ENCODE measurements around the gene BEND3. TPM values are rescaled to one million over a fixed set of nuclear protein-coding genes. Genes with fewer than 3 reads are reported as not detected.
"Not testable (repeated sequence)": the region's sequence is repeated elsewhere in the genome, so short reads cannot be mapped to it uniquely, and the experiment has no call there.

BEND3 gene
- total and polyA plus RNA-seq, 4 donors: 0.13 to 1.6 (median 0.88) TPM

DNA sequence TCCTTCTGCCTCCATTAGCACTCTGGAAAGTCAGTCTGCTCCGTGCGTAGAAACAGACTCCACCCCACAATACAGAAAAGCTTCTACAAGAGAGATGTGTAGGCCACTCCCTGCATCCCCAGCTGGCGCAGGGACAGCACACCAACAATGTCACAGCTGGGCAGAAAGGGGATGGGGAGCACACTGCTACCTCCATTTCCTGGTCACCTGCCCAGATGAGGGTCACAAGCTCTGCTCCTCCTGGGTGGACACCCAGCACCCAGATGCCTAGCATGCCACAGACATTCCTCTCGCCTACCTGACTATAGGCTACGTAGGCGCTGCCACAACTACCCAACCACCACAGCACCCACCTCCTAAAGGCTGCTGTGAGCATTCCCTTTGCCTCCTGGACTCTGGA, 12.2 kb downstream of the BEND3 start:
- Histone ChIP-seq H3K4me3 (ENCODE audit: low read length in 2 of 2) (no peak overlapping the region), H3K4me1 (ENCODE audit: control insufficient read depth in 1 of 2, insufficient read depth in 2 of 2, low read length in 2 of 2) (no peaks in the 10 kb centered on the region), H3K27me3 (ENCODE audit: control insufficient read depth in 1 of 2, insufficient read depth in 2 of 2, low read length in 1 of 2) (no peaks in the 10 kb centered on the region), H3K36me3 (ENCODE audit: control insufficient read depth in 1 of 2, insufficient read depth in 2 of 2, low read length in 1 of 2) (no peaks in the 10 kb centered on the region), H3K9me3 (ENCODE audit: control insufficient read depth, low read length) (no peaks in the 10 kb centered on the region), H3K27ac (ENCODE audit: low read depth in 1 of 2, low read length in 2 of 2) (no peak overlapping the region)
- intact Hi-C loops (cut with DNase I): no loop called here
- ATAC-seq (ENCODE audit: low FRiP score) (no peak), DNase-seq (no peak)
- 89 to 96% methylated on average over 6 of the region's 6 CpGs for WGBS, 2 donors

DNA sequence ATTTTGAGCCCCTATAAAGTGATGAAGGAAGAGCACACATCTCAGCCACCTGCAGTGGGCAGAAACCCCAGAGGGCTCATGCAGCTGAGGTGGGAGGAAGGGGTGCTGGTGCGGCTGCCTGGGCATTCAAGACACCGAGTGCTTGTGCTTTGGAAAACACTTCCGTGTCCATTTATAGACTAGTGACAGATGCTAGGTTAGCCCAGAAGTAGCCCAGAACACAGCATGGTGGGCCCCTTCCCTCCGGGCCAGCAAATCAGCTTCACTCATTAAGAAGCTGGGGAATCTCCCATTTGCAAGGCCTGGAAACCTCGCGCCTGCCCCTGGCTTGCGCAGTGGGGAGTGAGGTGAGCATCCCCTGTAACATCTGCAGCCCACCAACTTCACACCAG, 12.9 kb downstream of the BEND3 start:
- Histone ChIP-seq H3K36me3 (ENCODE audit: control insufficient read depth in 1 of 2, insufficient read depth in 2 of 2, low read length in 1 of 2) (no peaks in the 10 kb centered on the region), H3K4me3 (ENCODE audit: low read length in 2 of 2) (no peak overlapping the region), H3K9me3 (ENCODE audit: control insufficient read depth, low read length) (no peaks in the 10 kb centered on the region), H3K27ac (ENCODE audit: low read depth in 1 of 2, low read length in 2 of 2) (no peak overlapping the region), H3K4me1 (ENCODE audit: control insufficient read depth in 1 of 2, insufficient read depth in 2 of 2, low read length in 2 of 2) (no peaks in the 10 kb centered on the region), H3K27me3 (ENCODE audit: control insufficient read depth in 1 of 2, insufficient read depth in 2 of 2, low read length in 1 of 2) (no peaks in the 10 kb centered on the region)
- intact Hi-C loops (cut with DNase I): no loop called here
- DNase-seq (no peak), ATAC-seq (ENCODE audit: low FRiP score) (no peak)
- 86% methylated on average over 7 of the region's 7 CpGs for WGBS, 2 donors

DNA sequence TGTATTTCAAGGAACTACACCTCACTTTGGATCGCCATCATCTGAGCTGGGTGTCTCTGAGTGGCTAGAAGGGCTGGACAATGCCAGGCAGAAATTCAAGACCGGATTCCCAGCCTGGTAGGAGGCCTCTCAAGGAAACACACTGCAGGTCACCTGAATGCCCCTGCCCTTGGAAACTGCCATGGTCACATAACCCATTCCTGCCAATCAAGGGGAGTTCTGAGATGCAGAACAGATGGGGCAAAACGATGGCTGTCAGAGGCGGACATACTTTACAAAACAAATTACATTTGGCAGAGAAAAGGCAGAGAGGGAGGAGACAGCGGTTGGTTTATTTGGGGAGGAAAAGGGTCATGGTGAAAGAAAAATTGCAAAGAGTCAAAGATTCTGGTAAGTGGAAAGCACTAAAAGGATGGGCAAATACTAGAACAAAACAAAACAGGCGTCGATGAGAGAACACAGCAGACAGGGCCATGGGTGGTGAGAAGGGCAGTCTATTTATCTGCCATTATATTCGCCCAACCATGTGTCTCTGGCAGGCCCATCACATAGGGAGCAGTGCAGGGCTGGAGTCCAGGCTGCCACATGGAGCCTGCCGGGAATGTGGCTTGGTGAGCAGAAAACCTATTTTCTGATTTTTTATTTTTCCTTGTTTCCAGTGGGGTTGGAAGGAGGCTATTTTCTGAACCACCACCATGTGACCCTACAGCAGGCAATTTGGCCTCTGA, 13.5 kb downstream of the BEND3 start:
- intact Hi-C loops (cut with DNase I): no loop called here
- DNase-seq (no peak), ATAC-seq (ENCODE audit: low FRiP score) (no peak)
- Histone ChIP-seq H3K4me1 (ENCODE audit: control insufficient read depth in 1 of 2, insufficient read depth in 2 of 2, low read length in 2 of 2) (no peaks in the 10 kb centered on the region), H3K36me3 (ENCODE audit: control insufficient read depth in 1 of 2, insufficient read depth in 2 of 2, low read length in 1 of 2) (no peaks in the 10 kb centered on the region), H3K27me3 (ENCODE audit: control insufficient read depth in 1 of 2, insufficient read depth in 2 of 2, low read length in 1 of 2) (no peaks in the 10 kb centered on the region), H3K27ac (ENCODE audit: low read depth in 1 of 2, low read length in 2 of 2) (no peak overlapping the region), H3K4me3 (ENCODE audit: low read length in 2 of 2) (no peak overlapping the region), H3K9me3 (ENCODE audit: control insufficient read depth, low read length) (no peaks in the 10 kb centered on the region)
- WGBS, 2 donors: 69 to 82% methylated on average over 9 of the region's 9 CpGs

DNA sequence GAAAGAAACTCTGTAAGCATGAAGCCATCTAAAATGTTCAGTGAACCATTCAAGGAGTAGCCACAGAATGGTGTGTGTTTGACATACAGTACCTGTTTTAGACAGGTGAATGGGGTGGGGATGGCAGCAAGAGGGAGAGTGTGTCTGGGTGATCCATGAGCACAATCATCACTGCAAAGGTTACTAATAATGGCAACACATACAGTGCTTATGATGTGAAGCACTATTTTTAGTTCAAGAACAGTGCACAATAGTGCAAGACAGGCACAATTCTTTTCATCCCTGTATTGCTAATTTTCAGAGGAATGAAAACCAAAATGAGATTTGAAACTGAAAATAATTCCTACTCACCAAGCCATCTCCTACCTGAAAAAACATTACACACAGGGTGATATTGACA, 14.1 kb downstream of the BEND3 start:
- Histone ChIP-seq H3K27ac (ENCODE audit: low read depth in 1 of 2, low read length in 2 of 2) (no peak overlapping the region), H3K4me1 (ENCODE audit: control insufficient read depth in 1 of 2, insufficient read depth in 2 of 2, low read length in 2 of 2) (no peaks in the 10 kb centered on the region), H3K27me3 (ENCODE audit: control insufficient read depth in 1 of 2, insufficient read depth in 2 of 2, low read length in 1 of 2) (no peaks in the 10 kb centered on the region), H3K9me3 (ENCODE audit: control insufficient read depth, low read length) (no peaks in the 10 kb centered on the region), H3K36me3 (ENCODE audit: control insufficient read depth in 1 of 2, insufficient read depth in 2 of 2, low read length in 1 of 2) (no peaks in the 10 kb centered on the region), H3K4me3 (ENCODE audit: low read length in 2 of 2) (no peak overlapping the region)
- DNase-seq (no peak), ATAC-seq (ENCODE audit: low FRiP score) (no peak)
- intact Hi-C loops (cut with DNase I): no loop called here

DNA sequence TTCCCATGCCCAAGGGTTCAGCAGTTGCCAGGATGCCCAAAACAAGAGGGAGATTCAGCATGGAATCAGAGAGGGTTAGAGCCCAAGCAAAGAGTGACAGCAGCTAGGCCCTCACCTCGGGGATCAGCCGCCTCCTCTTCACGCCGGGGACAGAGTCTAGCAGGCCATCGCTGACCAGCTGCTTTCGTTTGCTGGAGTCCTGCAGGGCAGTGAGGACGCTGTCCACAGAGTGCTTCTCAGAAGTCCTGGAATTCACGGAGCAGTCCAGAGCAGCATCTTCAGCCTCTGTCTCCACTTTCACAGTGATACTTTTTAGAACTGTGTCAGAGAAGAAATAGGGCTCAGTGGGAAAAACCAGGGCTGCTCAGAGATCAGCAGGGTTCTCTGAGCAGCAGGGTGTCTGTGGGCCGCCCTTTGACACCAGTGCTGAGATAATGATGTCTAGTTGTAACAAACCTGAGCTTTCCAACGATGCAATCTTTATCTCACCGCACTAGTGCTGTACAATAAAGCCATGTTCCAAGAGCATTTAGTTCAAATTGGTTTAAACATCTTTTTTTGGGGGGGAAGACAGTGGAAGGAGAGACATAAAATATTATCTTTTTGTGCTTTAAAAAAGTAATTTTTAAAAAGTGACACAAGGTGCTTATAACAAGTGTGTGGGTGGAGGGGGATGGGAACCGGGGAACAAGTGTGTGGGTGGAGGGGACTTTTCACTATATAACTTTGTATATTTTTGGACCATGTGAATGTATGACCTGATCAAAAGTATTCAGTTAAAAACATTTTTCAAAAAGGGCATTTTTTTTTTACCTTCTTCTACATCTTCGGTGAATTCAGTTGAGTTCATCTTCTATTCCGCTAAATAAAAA, 16.6 kb downstream of the BEND3 start:
- H3K27me3 ChIP-seq (ENCODE audit: control insufficient read depth in 1 of 2, insufficient read depth in 2 of 2, low read length in 1 of 2): no peaks in the 10 kb centered on the region
- no peaks in the 10 kb centered on the region for H3K4me1 ChIP-seq (ENCODE audit: control insufficient read depth in 1 of 2, insufficient read depth in 2 of 2, low read length in 2 of 2)
- no peak overlapping the region for H3K4me3 ChIP-seq (ENCODE audit: low read length in 2 of 2)
- H3K36me3 ChIP-seq (ENCODE audit: control insufficient read depth in 1 of 2, insufficient read depth in 2 of 2, low read length in 1 of 2): no peaks in the 10 kb centered on the region
- ATAC-seq (ENCODE audit: low FRiP score): no peak
- no peaks in the 10 kb centered on the region for H3K9me3 ChIP-seq (ENCODE audit: control insufficient read depth, low read length)
- no peak for DNase-seq
- intact Hi-C loops (cut with DNase I): no loop called here
- 90% methylated on average over 14 of the region's 14 CpGs for WGBS, 2 donors
- H3K27ac ChIP-seq (ENCODE audit: low read depth in 1 of 2, low read length in 2 of 2): no peak overlapping the region

DNA sequence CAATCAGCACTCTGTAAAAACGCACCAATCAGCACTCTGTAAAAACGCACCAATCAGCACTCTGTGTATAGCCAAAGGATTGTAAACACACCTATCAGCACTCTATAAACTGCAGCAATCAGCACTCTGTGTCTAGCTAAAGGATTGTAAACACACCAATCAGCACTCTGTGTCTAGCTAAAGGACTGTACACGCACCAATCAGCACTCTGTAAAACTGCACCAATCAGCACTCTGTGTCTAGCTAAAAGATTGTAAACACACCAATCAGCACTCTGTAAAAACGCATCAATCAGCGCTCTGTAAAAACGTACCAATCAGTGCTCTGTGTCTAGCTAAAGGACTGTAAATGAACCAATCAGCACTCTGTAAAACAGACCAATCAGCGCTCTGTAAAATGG, 30.9 kb downstream of the BEND3 start:
- intact Hi-C loops (cut with DNase I): not testable (repeated sequence)

DNA sequence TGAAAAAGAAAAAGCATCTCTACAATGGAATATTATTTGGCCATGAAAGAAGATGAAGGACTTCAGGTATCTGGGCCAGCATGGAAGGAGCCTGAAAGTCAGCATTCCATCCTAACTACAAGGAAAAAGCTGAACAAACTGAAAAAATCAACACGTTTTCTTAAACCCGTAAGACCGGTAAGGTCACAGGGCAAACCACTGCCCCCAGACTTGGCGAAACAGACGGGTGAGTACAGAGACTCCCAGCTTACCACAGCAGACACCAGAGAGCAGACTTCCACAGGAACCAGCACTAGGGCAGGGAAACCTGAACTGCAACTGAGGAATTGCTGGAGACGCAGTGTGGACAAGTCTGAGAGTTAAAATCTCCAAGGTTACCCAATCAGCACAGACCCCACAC, 31.4 kb downstream of the BEND3 start:
- DNase-seq (no peak), ATAC-seq (ENCODE audit: low FRiP score) (no peak)
- H3K27me3 ChIP-seq (ENCODE audit: control insufficient read depth in 1 of 2, insufficient read depth in 2 of 2, low read length in 1 of 2): no peaks in the 10 kb centered on the region
- WGBS, 2 donors: 94 to 95% methylated on average over 6 of the region's 6 CpGs
- H3K36me3 ChIP-seq (ENCODE audit: control insufficient read depth in 1 of 2, insufficient read depth in 2 of 2, low read length in 1 of 2): no peaks in the 10 kb centered on the region
- H3K27ac ChIP-seq (ENCODE audit: low read depth in 1 of 2, low read length in 2 of 2): no peak overlapping the region
- no peaks in the 10 kb centered on the region for H3K4me1 ChIP-seq (ENCODE audit: control insufficient read depth in 1 of 2, insufficient read depth in 2 of 2, low read length in 2 of 2)
- no peak overlapping the region for H3K4me3 ChIP-seq (ENCODE audit: low read length in 2 of 2)
- intact Hi-C loops (cut with DNase I): no loop called here
- H3K9me3 ChIP-seq (ENCODE audit: control insufficient read depth, low read length): no peaks in the 10 kb centered on the region

More for the DNA sequence above, 30.9 kb downstream of the BEND3 start:
- H3K4me3 ChIP-seq (ENCODE audit: low read length in 2 of 2); DNase-seq; H3K27me3 ChIP-seq (ENCODE audit: control insufficient read depth in 1 of 2, insufficient read depth in 2 of 2, low read length in 1 of 2); ATAC-seq (ENCODE audit: low FRiP score); H3K9me3 ChIP-seq (ENCODE audit: control insufficient read depth, low read length); H3K27ac ChIP-seq (ENCODE audit: low read depth in 1 of 2, low read length in 2 of 2); H3K36me3 ChIP-seq (ENCODE audit: control insufficient read depth in 1 of 2, insufficient read depth in 2 of 2, low read length in 1 of 2); H3K4me1 ChIP-seq (ENCODE audit: control insufficient read depth in 1 of 2, insufficient read depth in 2 of 2, low read length in 2 of 2): not testable (repeated sequence)
- WGBS, 2 donors: 95 to 96% methylated on average over 7 of the region's 7 CpGs

DNA sequence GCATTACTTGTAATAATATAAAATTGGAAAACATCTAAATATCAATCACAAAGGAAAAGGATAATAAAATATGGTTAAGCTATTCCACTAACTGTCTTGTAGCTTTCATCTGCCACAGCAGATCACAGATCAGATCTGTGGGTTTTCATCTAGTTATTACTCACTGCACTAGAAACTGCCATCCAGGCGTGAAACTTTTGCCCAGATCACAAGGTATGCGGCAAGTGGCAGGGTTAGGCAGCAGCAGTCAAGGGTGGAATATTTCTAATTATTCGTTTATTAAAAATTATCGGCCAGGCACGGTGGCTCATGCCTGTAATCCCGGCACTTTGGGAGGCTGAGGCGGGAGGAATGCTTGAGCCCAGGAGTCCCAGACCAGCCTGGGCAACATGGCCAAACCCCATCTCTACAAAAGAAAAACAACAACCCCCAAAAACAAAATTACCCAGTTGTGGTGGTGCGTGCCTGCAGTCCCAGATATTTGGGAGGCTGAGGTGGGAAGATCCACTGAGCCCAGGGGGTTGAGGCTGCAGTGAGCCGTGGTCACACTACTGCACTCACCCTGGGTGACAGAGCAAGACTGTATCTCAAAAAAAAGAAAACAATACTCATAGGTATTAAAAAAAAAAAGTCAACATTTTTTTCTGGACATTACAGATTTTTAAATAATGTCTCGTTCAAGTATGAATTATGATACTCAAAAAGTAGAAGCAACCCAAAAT, 32.1 kb downstream of the BEND3 start:
- no peak overlapping the region for H3K4me3 ChIP-seq (ENCODE audit: low read length in 2 of 2)
- intact Hi-C loops (cut with DNase I): no loop called here

More for the DNA sequence above, 32.1 kb downstream of the BEND3 start:
- 80 to 96% methylated on average over 10 of the region's 10 CpGs for WGBS, 2 donors
- H3K27me3 ChIP-seq (ENCODE audit: control insufficient read depth in 1 of 2, insufficient read depth in 2 of 2, low read length in 1 of 2): no peaks in the 10 kb centered on the region
- H3K36me3 ChIP-seq (ENCODE audit: control insufficient read depth in 1 of 2, insufficient read depth in 2 of 2, low read length in 1 of 2): no peaks in the 10 kb centered on the region
- no peak overlapping the region for H3K27ac ChIP-seq (ENCODE audit: low read depth in 1 of 2, low read length in 2 of 2)
- no peaks in the 10 kb centered on the region for H3K4me1 ChIP-seq (ENCODE audit: control insufficient read depth in 1 of 2, insufficient read depth in 2 of 2, low read length in 2 of 2)
- DNase-seq (no peak), ATAC-seq (ENCODE audit: low FRiP score) (no peak)
- H3K9me3 ChIP-seq (ENCODE audit: control insufficient read depth, low read length): no peaks in the 10 kb centered on the region
